ENCODE results near the gene PIEZO2.
A peak's percentile ranks its signal among the peaks of the same experiment; 100 is the strongest.

Gene PIEZO2

DNA sequence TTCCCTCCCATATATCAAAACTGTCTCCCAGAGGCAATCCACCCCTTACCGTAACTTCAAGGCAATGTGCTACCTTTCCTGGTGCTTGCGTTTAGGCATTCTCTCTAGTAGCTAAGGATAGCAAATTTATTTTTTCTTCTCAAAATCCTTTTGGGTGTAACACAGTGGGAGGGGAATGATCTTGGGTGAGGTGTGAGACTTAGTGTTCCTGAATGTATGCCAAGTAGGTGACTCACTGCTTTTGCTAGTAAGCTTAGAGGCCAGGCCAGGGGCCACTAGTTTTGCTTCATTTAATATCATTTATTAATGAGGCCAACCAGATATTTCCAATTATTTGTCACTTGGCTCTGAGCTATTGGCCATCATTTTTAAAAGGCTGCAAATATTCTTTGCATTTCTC is 488.1 kb downstream of the PIEZO2 start:
- no peaks in the 10 kb centered on the region for H3K27me3 ChIP-seq (ENCODE audit: insufficient read depth, low read length)

DNA sequence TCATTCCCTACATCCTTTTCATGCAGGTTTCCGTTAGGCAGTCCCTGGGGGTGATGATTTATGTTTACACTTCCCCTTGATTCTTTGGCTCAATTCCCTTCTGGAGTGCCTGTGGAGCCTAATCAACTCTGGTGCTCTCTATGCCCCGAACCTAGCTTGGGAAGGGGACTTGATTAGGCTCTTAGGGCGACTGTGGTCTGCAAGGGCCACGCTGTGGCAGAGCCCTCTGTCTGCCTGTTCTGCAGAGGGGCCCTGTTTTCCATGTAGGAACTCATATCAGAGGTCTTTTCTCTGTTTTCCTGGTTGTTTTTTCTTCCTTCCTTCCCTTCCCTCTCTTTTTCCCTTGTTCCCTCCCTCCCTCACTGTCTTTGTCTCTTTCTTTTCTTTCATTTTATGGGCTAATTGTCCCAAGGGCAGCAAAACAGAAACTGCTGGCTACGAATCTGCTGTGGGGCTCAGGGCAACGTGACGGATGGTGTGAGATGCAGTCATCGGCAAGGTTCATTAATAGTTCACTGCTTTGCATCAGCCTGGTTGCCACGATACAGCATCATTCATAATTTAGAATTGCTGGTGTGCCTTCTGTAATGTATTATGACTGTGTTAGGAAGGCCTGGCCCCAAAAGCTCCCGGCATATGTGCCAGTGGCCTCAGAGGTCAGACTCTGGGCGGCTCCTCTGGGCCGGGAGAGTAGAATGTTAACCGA is 489.0 kb downstream of the PIEZO2 start:
- Histone ChIP-seq H2AFZ (ENCODE audit: insufficient read depth, low read length, poor library complexity) (no peak overlapping the region), H3K23ac (ENCODE audit: low read length) (no peak overlapping the region), H3K9ac (ENCODE audit: low read length) (no peak overlapping the region), H3K4ac (ENCODE audit: low read depth, low read length) (no peak overlapping the region), H3K27me3 (ENCODE audit: insufficient read depth, low read length) (no peaks in the 10 kb centered on the region), H2BK12ac (ENCODE audit: low read length) (no peak overlapping the region), H3K4me3 (ENCODE audit: low read depth, low read length) (no peak overlapping the region), H4K12ac (ENCODE audit: low read depth, low read length) (no peak overlapping the region), H3K18ac (ENCODE audit: low read length) (no peak overlapping the region), H3K27ac (ENCODE audit: low read depth, low read length) (no peak overlapping the region), H3K4me2 (ENCODE audit: low read length) (no peak overlapping the region), H3K4me1 (ENCODE audit: control insufficient read depth in 1 of 2, insufficient read depth in 2 of 2, low read length in 2 of 2) (no peaks in the 10 kb centered on the region), H4K8ac (ENCODE audit: low read depth, low read length) (no peak overlapping the region), H2AK5ac (ENCODE audit: low read length) (no peak overlapping the region), H3K79me1 (ENCODE audit: low read length) (no peaks in the 10 kb centered on the region), H2BK120ac (ENCODE audit: insufficient read depth, low read length, poor library complexity) (no peak overlapping the region), H3K9me3 (ENCODE audit: insufficient read depth, low read depth, low read length) (no peaks in the 10 kb centered on the region), H4K91ac (ENCODE audit: low read depth, low read length) (no peak overlapping the region), H3K14ac (ENCODE audit: low read length) (no peak overlapping the region), H2BK5ac (ENCODE audit: low read depth, low read length, poor library complexity) (no peak overlapping the region), H3K79me2 (ENCODE audit: control insufficient read depth, insufficient read depth, low read length, poor library complexity) (no peaks in the 10 kb centered on the region), H3K36me3 (ENCODE audit: control insufficient read depth in 1 of 2, insufficient read depth in 2 of 2, low read length in 2 of 2) (no peaks in the 10 kb centered on the region)
- DNase-seq, result no peak
- no CpG with 5 or more reads among the region's 13 CpGs for WGBS (ENCODE audit: extremely low coverage, insufficient coverage, insufficient read length)

More for the DNA sequence above, 488.1 kb downstream of the PIEZO2 start:
- H2BK120ac ChIP-seq (ENCODE audit: insufficient read depth, low read length, poor library complexity), result no peak overlapping the region
- H4K91ac ChIP-seq (ENCODE audit: low read depth, low read length), result no peak overlapping the region
- no peak overlapping the region for H3K14ac ChIP-seq (ENCODE audit: low read length)
- no peaks in the 10 kb centered on the region for H3K79me2 ChIP-seq (ENCODE audit: control insufficient read depth, insufficient read depth, low read length, poor library complexity)
- no peaks in the 10 kb centered on the region for H3K36me3 ChIP-seq (ENCODE audit: control insufficient read depth in 1 of 2, insufficient read depth in 2 of 2, low read length in 2 of 2)
- no peak overlapping the region for H3K4me2 ChIP-seq (ENCODE audit: low read length)
- H3K79me1 ChIP-seq (ENCODE audit: low read length), result no peaks in the 10 kb centered on the region
- no peaks in the 10 kb centered on the region for H3K4me1 ChIP-seq (ENCODE audit: control insufficient read depth in 1 of 2, insufficient read depth in 2 of 2, low read length in 2 of 2)
- no peak overlapping the region for H2AFZ ChIP-seq (ENCODE audit: insufficient read depth, low read length, poor library complexity)
- WGBS (ENCODE audit: extremely low coverage, insufficient coverage, insufficient read length), result no CpG with 5 or more reads among the region's 2 CpGs
- H2BK12ac ChIP-seq (ENCODE audit: low read length), result no peak overlapping the region
- H3K9me3 ChIP-seq (ENCODE audit: insufficient read depth, low read depth, low read length), result no peaks in the 10 kb centered on the region
- H3K4ac ChIP-seq (ENCODE audit: low read depth, low read length), result no peak overlapping the region
- no peak overlapping the region for H2BK5ac ChIP-seq (ENCODE audit: low read depth, low read length, poor library complexity)
- H4K8ac ChIP-seq (ENCODE audit: low read depth, low read length), result no peak overlapping the region
- H3K27ac ChIP-seq (ENCODE audit: low read depth, low read length), result no peak overlapping the region
- no peak overlapping the region for H3K9ac ChIP-seq (ENCODE audit: low read length)
- no peak overlapping the region for H3K4me3 ChIP-seq (ENCODE audit: low read depth, low read length)
- no peak overlapping the region for H3K23ac ChIP-seq (ENCODE audit: low read length)
- H2AK5ac ChIP-seq (ENCODE audit: low read length), result no peak overlapping the region
- no peak overlapping the region for H3K18ac ChIP-seq (ENCODE audit: low read length)
- no peak overlapping the region for H4K12ac ChIP-seq (ENCODE audit: low read depth, low read length)
- no peak for DNase-seq

DNA sequence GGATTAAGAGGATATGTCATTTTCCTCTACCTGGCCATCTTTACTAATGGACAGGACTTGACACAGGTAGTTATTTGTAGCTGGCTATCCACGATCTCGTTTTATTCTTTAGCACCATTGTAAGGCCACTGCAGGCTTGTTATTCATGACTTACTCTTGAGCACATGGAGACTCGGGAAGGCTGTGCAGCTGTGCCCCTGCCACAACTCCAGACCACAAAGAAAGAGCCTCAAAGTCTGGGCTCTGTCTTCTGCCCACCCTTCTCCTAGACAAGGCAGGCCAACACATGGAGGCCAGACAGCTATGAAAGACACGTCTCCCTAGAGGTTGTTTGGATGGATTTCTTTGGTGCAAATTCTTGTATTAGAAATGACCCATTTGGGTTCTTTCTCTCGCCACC is 489.8 kb downstream of the PIEZO2 start:
- no peak overlapping the region for H4K8ac ChIP-seq (ENCODE audit: low read depth, low read length)
- no CpG with 5 or more reads among the region's 5 CpGs for WGBS (ENCODE audit: extremely low coverage, insufficient coverage, insufficient read length)
- H3K18ac ChIP-seq (ENCODE audit: low read length), result no peak overlapping the region

DNA sequence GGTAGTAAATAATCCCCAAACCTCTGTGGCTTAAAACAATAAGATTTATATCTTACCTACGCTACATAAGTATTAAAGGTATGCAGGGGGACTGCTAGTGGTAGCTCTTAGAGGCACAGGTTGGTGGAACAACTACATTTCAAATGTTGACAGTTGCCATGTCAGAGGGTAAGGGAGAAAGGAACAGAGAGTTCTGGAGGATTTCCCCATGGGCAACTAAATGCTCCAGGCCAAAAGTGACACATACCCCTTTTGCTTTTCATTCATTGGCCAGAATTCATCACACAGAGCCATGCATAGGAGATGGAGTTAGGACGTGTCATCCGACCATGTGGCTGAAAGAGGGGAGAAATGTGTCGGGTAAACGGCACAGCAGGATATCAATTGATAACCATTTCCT is 490.4 kb downstream of the PIEZO2 start:
- H3K4ac ChIP-seq (ENCODE audit: low read depth, low read length), result no peak overlapping the region
- no peaks in the 10 kb centered on the region for H3K4me1 ChIP-seq (ENCODE audit: control insufficient read depth in 1 of 2, insufficient read depth in 2 of 2, low read length in 2 of 2)
- no peak overlapping the region for H2AK5ac ChIP-seq (ENCODE audit: low read length)
- H4K91ac ChIP-seq (ENCODE audit: low read depth, low read length), result no peak overlapping the region
- no peak overlapping the region for H2BK120ac ChIP-seq (ENCODE audit: insufficient read depth, low read length, poor library complexity)
- no peak overlapping the region for H3K4me2 ChIP-seq (ENCODE audit: low read length)
- DNase-seq, result peak; percentile 70 to 73
- no peaks in the 10 kb centered on the region for H3K79me1 ChIP-seq (ENCODE audit: low read length)
- H3K27ac ChIP-seq (ENCODE audit: low read depth, low read length), result no peak overlapping the region
- H3K18ac ChIP-seq (ENCODE audit: low read length), result no peak overlapping the region
- no peak overlapping the region for H2BK12ac ChIP-seq (ENCODE audit: low read length)
- no peaks in the 10 kb centered on the region for H3K79me2 ChIP-seq (ENCODE audit: control insufficient read depth, insufficient read depth, low read length, poor library complexity)
- H2BK5ac ChIP-seq (ENCODE audit: low read depth, low read length, poor library complexity), result no peak overlapping the region
- H3K4me3 ChIP-seq (ENCODE audit: low read depth, low read length), result no peak overlapping the region
- no peak overlapping the region for H3K14ac ChIP-seq (ENCODE audit: low read length)
- no peaks in the 10 kb centered on the region for H3K36me3 ChIP-seq (ENCODE audit: control insufficient read depth in 1 of 2, insufficient read depth in 2 of 2, low read length in 2 of 2)
- H4K8ac ChIP-seq (ENCODE audit: low read depth, low read length), result no peak overlapping the region
- H4K12ac ChIP-seq (ENCODE audit: low read depth, low read length), result no peak overlapping the region
- H3K27me3 ChIP-seq (ENCODE audit: insufficient read depth, low read length), result no peaks in the 10 kb centered on the region
- H3K9me3 ChIP-seq (ENCODE audit: insufficient read depth, low read depth, low read length), result no peaks in the 10 kb centered on the region
- no peak overlapping the region for H3K9ac ChIP-seq (ENCODE audit: low read length)
- H2AFZ ChIP-seq (ENCODE audit: insufficient read depth, low read length, poor library complexity), result no peak overlapping the region
- no CpG with 5 or more reads among the region's 5 CpGs for WGBS (ENCODE audit: extremely low coverage, insufficient coverage, insufficient read length)
- no peak overlapping the region for H3K23ac ChIP-seq (ENCODE audit: low read length)

More for the DNA sequence above, 489.8 kb downstream of the PIEZO2 start:
- no peaks in the 10 kb centered on the region for H3K27me3 ChIP-seq (ENCODE audit: insufficient read depth, low read length)
- H4K12ac ChIP-seq (ENCODE audit: low read depth, low read length), result no peak overlapping the region
- H3K27ac ChIP-seq (ENCODE audit: low read depth, low read length), result no peak overlapping the region
- H3K4me3 ChIP-seq (ENCODE audit: low read depth, low read length), result no peak overlapping the region
- H2BK120ac ChIP-seq (ENCODE audit: insufficient read depth, low read length, poor library complexity), result no peak overlapping the region
- no peak overlapping the region for H3K9ac ChIP-seq (ENCODE audit: low read length)
- no peaks in the 10 kb centered on the region for H3K9me3 ChIP-seq (ENCODE audit: insufficient read depth, low read depth, low read length)
- H3K4me2 ChIP-seq (ENCODE audit: low read length), result no peak overlapping the region
- H3K23ac ChIP-seq (ENCODE audit: low read length), result no peak overlapping the region
- H3K79me2 ChIP-seq (ENCODE audit: control insufficient read depth, insufficient read depth, low read length, poor library complexity), result no peaks in the 10 kb centered on the region
- no peaks in the 10 kb centered on the region for H3K36me3 ChIP-seq (ENCODE audit: control insufficient read depth in 1 of 2, insufficient read depth in 2 of 2, low read length in 2 of 2)
- H4K91ac ChIP-seq (ENCODE audit: low read depth, low read length), result no peak overlapping the region
- H2BK5ac ChIP-seq (ENCODE audit: low read depth, low read length, poor library complexity), result no peak overlapping the region
- H3K14ac ChIP-seq (ENCODE audit: low read length), result no peak overlapping the region
- no peak overlapping the region for H2BK12ac ChIP-seq (ENCODE audit: low read length)
- no peak overlapping the region for H3K4ac ChIP-seq (ENCODE audit: low read depth, low read length)
- no peaks in the 10 kb centered on the region for H3K79me1 ChIP-seq (ENCODE audit: low read length)
- no peaks in the 10 kb centered on the region for H3K4me1 ChIP-seq (ENCODE audit: control insufficient read depth in 1 of 2, insufficient read depth in 2 of 2, low read length in 2 of 2)
- no peak for DNase-seq
- no peak overlapping the region for H2AK5ac ChIP-seq (ENCODE audit: low read length)
- H2AFZ ChIP-seq (ENCODE audit: insufficient read depth, low read length, poor library complexity), result no peak overlapping the region
